Heart left ventricle (tissue), 13 donors: ENCODE measurements around the gene ARF1.

Source experiments
- CTCF ChIP-seq, 12 donors: fragments of 200-600 bp; sonication (generic) in 4 of 12; IDR thresholded peaks; one replicate each; pipeline versions ENCODE4 v1.5.0 to v1.8.0; 2018 to 2022; ENCODE audit warnings: antibody characterized with exemption in 12 of 12, mild to moderate bottlenecking in 5 of 12
- POLR2A ChIP-seq, 2 donors: fragments of 450-650 bp; IDR thresholded peaks; one replicate each; pipeline ENCODE4 v1.6.1; 2017; ENCODE audit warnings: antibody characterized with exemption in 2 of 2, mild to moderate bottlenecking in 2 of 2, moderate library complexity in 2 of 2
- donor health status: ischemic (EF 13 %, LVEDD 7.1; RV severe dilation, severe dysfunction).
- donor health status: DM: no; HTN: yes; CAD: no.
- donor health status: DM: no; HTN: no; CAD: no.
- donor health status: ischemic (EF 25% LVEDD 6.9; RV normal size, moderate dysfunction).
- donor health status: ischemic (EF 25% LVEDD 5.7; RV mildly dilated, moderate dysfunction).
- donor health status: ischemic (EF 35%, LVEDD 5.7; RV mildly dilated, moderate dysfunction).
- donor health status: nonischemic (EF 11% LVEDD 7.7; RV severe dilation, severe dysfunction).
- donor health status: DM: yes; HTN: yes; CAD: no.
- donor health status: PGD.
- donor health status: ischemic (EF 29% LVEDD 5.4; RV normal size, mild dysfunction).
- donor health status: nonischemic (EF 23%, LVEDD 6.1; RV moderate dilation, normal function).

- TF ChIP-seq CTCF (IDR thresholded peaks at IDR 0.05) (no peak), POLR2A (IDR thresholded peaks at IDR 0.05) (peak in 1 of 2 donors; percentile 61)
Measured at GRCh38 chr1:228102791-228103620, 20.5 kb downstream of the ARF1 start, which contains the start of gene C1orf35.
